Measurements from ENCODE around the gene SNRNP27.
A peak's percentile ranks its signal among the peaks of the same experiment; 100 is the strongest.

SNRNP27 gene

DNA sequence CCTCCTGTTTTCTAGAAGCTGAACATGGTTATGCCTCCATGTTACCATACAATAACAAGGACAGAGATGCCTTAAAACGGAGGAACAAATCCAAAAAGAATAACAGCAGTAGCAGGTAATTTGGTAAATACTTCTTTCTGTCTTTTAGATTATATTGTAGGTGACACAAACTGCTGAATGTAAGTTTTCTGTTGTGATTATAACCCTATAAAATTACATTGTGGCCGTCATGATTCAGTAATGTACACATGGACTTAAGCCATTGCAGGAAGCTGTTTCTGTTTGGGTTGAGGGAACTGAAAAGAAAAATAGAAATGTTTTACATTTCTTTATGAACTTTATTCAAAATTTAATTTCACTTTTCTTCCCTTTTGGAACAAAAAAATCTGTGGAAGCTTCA, 22.4 kb downstream of the SNRNP27 start:
- no peak for DNase-seq

DNA sequence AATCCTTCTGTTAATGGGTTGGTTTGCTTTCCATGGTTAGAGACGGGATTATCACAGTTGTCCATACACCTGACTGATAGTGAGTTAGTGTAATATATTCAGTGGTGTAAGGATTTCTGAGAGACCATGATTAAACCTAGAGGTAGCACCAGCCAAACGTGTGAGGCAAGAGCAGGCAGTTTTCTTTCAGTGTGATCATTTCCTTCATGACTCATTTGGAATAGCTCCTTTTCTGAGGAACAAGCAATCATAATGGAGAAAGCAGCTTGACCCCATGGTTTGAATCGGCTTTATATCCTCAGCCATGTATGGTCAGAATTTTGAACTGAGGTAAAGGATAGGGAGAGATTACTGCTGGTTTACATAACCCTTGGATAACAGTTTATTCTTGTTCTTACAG, 24.1 kb downstream of the SNRNP27 start:
- no peak for DNase-seq

GRCh38 chr2:69918401-69918800, 24.6 kb downstream of the SNRNP27 start:
- no peak for DNase-seq

DNA sequence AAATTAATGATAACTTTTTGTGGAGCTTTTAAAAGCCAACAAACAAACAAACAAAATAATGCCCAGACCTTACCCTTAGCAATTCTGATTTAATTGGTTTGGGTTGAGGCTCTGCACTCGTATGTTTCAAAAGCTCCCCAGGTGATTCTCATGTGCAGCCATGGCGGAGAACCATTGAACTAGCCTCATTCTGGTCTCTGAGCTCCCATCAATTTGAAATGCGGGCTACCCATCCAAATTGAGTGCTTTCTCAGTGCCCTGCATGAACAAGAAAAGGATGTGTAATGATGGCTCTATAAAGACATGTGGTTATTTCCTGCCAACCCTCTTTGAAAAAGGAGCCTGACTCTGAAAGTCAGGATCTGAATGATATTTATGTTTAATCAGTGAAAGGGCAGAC, 29.4 kb downstream of the SNRNP27 start:
- no peak for DNase-seq

DNA sequence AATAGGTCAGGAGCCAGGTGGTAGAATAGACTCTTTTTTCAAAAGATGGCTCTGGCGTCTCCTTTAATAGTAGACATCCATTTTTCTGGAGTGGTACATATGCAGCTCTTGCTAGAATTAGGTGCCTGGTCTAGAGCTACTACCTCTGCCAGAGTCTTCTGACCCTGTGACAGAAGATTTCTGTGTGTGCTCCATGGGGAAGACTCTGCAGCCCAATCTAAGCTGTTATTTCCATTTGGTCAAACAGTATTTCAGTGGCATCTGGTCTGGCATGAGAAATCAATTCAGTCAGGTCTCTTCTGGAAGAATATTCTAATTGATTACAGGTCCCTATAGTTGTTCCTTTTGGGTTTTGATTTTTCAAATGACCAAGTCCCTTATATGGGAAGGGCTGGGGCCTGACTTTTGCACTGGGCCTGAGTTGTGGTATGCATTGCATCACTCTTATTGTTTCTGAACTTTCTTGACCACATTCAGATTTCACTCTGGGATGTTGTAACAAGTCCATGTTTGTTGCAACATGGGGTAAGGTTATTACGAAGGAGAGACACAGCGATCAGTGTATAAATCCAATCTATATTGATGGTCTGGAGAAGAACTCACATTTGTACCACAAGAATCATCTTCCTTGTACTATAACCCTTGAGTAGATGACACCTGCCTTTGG, 33.2 kb downstream of the SNRNP27 start:
- no peak for DNase-seq

GRCh38 chr2:69931832-69932595, 38.3 kb downstream of the SNRNP27 start:
- no peak for DNase-seq

DNA sequence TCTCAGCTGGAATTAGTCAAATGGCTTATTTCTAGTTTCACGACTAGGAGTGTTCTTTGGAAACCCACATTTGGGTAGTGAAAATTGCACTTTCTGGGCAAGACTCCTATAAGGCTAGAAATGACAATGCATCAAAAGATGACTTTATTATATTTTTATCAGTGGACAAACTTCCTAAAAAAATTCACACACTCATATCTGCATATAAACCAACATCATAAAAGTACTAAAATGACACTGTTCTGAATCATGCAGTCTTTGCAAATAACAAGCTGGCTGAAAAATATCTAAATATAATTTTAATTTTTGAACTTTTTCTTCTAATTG, 38.8 kb downstream of the SNRNP27 start:
- DNase-seq: no peak

- DNase-seq: no peak
Observed at GRCh38 chr2:69933254-69933828, 39.6 kb downstream of the SNRNP27 start.

GRCh38 chr2:69933839-69934613, 40.3 kb downstream of the SNRNP27 start:
- DNase-seq: no peak

DNA sequence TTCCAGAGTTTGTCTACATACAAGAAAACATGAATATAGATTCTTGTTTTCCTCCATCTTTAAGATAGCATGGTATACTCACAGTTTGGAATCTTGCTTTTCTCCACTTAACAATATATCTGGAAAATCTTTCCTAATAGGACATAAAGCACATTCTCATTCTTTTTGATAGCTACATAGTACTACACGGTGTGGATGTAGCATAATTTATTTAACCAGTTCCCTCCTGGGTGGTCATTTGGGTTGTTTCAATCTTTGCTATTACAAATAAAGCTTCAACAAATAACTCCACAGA, 40.8 kb downstream of the SNRNP27 start:
- DNase-seq: no peak

DNA sequence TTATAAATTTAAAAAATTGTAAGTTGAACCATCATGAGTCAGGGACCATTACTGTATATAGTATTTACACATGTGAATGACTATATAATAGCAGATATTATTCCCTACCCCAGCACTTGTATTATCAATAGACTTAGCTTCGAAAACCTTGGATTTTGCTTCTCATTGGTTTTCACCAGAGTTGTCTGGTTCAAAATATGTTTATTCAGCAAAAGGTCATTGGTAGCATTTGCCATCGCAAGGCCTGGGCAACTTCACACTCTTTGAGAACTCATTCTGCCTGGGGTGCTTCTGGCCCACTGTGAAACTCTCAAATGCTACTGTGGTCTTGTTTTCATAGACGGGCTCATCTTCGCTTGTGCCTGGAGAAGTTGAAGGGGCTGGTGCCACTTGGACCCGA, 41.3 kb downstream of the SNRNP27 start:
- DNase-seq: no peak

GRCh38 chr2:69936906-69937305, 43.1 kb downstream of the SNRNP27 start:
- no peak for DNase-seq

GRCh38 chr2:69937968-69938367, 44.2 kb downstream of the SNRNP27 start:
- no peak for DNase-seq

DNA sequence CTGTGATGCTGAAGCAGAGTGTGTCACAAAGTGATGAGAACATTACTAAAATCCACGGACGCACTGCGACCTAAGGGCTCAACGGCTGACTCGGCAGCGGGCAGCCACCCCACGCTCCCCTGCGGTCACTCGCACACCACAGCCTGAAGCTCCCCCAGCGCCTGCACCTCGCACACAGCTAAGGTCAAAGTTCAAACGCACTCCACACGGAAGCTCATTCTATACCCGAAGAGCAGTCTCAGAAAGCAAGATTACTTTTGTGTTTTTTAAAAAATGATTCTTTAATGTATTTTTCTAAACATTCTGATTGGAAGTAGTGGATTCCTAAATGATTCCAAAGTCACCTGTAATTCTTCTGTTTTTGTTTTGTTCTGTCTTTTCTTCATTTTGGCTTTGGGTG, 46.0 kb downstream of the SNRNP27 start:
- DNase-seq: no peak

DNA sequence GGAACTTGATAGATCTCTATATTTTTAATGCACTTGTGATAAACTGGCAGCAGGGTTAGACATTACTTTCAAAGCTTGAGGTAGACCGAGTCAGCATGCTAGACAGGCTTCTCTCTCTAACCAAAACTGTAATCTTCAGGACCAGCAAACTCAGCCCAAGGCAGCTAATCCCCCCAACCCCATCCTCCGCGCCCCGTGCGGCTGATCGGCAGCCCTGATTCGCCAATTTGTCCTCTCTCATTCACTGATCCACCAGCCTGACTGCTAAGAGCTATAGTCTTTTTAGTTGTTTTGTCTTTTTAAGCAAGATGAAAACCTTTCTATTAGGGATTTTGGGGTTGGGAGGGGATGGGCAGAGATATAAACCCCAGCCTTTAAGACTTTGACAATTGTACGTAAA, 46.9 kb downstream of the SNRNP27 start:
- no peak for DNase-seq

GRCh38 chr2:69943000-69943842, 49.5 kb downstream of the SNRNP27 start:
- DNase-seq: no peak

DNA sequence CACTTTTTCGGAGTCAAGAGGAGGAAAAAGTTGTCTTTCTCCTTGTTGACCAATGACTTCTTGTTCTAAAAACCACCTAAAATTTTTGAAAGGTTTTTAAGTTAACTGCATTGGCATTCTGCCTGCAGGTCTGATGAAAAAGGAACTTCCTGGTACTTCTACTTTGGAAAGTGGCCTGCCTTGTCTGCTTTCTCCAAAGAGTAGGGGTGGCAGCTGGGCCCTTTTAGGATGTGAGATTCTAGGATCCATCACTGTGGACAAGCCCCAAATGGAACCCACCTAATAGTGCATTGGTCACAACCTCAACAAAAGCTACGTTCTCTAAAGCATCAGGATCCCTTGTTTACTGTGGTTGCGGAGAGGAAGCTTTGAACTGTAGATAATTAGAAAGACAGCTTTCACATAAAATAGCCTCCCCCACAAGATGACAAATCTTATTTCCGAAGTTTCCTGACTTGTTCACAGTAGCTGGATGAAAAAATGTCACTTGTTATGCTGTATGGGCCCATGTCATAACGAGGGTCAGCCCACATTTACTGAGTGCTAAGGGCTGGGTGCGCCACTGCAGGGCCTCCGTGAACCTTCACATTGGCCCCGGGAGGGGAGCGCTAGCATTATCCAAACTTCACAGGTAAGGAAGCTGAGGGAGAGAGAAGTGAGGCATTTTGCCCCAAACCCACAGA, 50.2 kb downstream of the SNRNP27 start:
- DNase-seq: no peak

- DNase-seq: no peak
Observed at GRCh38 chr2:69944756-69945155, 51.0 kb downstream of the SNRNP27 start.

GRCh38 chr2:69945441-69945840, 51.7 kb downstream of the SNRNP27 start:
- no peak for DNase-seq

- DNase-seq: no peak
Observed at GRCh38 chr2:69945941-69946340, 52.2 kb downstream of the SNRNP27 start.

DNA sequence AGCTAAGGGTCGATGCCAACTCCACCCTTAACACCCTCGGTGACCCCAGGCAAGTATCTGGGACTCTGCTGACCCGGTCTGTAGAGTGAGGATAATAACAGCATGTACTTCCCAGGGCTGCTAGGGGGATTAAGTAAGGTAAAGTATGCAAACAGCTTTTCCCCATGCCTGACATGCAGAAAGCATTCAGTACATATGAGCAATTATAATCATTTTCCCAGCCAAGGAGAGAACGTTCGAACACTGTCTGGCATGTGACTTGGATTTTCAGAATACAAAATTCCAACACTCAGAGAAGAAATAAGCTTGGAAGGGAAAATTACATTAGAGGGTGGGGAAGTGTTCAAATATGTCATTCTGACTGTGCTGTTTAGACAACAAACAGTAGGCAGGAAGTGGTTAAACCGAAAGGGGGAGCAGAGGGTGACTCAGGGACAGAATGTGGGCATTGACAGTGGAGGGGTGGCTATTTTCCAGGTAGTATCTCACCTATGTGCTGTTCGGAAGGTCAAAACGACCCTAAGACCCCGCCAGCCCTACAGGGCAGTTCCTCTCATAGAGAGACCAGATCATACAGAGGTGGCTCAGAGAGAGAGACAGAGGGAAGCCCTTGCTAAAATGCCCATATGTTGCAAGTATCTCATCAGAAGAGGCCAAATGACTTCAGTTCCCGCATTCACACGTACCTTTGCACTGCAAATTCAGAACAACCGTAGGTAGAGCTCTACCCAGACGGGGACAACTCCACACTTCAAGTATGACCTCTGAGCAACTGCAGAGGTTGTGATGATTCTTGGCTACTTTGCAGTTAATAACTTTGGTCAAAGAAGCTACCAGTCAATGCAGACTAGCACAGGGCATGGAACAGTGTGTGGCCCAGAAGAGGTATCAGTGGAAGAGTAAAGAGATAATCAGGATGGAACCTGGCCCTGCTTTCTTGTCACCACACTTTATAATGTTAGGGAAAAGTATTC, 52.9 kb downstream of the SNRNP27 start:
- peak in 1 of 2 experiments; percentile 47 for DNase-seq
